GM21576 (cell line): ENCODE results near the gene NR2E1.

Experiments
- ATAC-seq: cut with Tn5 transposase; IDR thresholded peaks from one replicate; pipeline ENCODE4 v1.9.1; 2021; ENCODE audit warnings: mild to moderate bottlenecking, moderate library complexity; ENCODE audit not compliant: unreplicated experiment

Gene NR2E1

DNA sequence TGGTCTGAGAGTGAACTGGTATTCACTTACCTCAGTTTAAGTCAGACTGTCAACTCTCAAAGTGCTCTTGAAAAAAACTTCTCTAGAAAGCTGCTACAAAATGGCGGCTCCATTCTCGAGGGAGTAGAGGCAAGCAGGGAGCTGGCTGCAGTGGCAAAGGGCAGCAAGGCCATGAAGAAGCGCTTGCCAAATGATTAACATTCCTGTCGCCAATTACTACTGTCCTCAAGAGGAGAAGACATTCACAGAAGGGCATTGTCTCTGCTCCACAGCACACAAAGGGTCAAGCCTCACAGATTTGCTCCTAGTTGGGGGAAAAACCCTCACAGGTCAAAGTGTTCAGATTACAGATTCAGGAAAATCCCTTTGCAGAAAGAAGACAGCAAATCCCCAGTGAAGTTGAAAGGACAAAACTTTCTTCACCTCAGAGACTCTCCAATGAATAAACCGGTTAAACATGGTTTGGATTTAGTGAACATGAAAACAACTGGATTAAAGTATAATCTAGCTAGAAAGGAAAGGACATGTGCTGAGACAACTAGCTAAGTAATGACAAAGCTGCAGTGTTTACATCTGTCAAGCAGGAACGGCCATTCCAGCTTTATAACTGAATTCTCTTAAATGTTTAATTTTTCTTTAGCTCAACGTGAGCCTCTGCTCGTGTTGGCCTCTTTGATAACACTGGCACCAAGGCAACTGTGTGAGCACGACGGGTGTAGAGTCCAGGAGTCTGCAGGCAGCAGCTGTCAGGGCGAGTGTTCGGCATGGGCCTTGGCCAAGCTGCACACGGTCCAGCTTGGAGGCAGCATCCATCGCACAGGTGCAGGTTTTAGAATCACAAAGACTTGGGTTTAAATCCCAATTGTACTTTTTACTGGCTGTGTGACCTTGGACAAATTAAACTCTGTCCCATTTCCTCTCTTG, 37.6 kb downstream of the NR2E1 start:
- no peak for ATAC-seq

DNA sequence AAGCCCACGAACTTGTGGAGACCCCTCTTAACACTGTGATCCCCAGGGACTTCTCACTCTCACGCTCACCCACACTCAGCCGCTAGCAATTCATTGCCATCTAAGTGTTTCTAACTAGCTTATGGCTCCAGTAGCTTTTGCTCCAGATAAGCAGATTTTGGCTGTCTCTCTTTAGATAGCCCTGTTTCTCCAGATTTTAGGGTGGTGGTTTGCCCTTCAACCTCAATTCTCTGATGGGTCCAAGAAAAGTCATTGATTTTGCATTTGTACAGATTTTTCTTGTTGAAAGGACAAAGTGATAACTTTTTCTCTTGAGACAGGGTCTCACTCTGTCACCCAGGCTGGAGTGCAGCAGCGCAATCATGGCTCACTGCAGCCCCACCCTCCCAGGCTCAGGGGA, 41.2 kb downstream of the NR2E1 start:
- ATAC-seq, result no peak

DNA sequence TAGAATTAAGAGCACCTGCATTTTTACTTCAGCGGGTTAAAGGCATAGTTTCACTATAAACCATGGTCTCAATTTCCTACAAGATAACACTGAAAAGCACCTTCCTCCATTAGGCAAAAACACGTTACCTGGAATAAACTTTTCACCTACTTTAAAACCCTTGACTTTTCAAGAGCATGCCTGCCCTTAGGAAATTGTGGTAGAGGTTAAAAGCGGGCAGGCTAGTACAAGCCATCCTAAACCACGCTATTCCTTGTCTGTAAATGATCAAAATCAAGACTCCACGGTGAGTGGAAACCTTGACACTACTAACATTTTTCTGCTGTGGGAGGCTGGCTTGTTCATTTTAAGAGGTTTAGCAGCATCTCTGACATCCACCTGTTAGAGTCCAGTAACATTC, 43.9 kb downstream of the NR2E1 start:
- ATAC-seq, result no peak

DNA sequence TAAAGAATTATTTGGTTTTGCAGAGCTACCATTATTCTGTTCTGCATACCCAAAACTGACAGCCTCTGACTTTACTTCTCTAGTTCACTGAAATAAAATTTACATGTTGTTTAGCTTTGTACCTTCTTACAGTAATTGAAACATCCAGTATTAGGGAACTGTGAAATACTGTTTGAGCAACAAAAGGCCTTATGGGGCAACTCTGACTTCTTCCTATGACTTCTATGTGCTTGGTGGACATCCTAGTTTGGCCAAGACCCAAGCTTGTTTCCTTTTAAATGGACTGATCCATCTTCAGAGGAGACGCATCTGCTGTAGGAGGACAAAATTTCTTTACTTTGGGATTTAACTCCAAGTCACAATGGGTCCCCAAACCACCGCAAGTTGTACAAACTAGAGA, 44.7 kb downstream of the NR2E1 start:
- no peak for ATAC-seq

DNA sequence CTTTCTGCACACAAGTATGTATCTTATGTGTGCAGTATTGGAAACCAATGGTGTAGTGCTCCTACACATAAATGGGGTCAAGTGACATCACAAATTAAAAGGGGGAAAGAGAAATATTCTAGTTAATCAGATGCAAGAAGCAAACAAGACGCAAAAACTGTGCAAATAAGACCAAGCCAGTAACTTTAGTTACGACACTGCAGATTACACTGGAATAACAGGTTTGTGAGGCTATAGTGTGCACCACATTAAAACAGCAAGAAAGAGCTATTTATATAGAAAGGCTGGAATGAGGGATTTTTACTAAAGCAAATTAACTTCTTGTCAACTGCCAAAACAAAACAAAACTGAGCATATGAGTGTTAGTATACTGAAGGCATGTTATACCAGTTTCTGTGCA, 45.8 kb downstream of the NR2E1 start:
- no peak for ATAC-seq

DNA sequence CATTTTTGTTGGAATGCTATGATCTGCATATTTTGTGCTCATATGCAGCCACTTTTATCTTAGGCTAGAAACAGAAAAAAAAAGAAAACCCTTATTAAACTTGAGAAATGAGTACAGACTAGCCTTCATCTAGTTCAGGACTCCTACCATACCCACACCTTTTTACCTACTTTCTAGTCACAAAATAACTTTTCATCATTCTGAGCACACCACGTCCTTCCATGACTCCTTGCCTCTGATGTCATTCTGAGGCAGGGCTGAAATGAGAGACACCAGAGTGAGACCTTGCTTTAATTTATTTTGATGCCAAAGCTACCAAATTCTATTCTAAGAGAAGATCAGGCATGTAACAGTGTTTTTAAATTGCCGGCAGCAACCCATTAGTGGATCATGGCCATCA, 56.2 kb downstream of the NR2E1 start:
- ATAC-seq, result no peak

DNA sequence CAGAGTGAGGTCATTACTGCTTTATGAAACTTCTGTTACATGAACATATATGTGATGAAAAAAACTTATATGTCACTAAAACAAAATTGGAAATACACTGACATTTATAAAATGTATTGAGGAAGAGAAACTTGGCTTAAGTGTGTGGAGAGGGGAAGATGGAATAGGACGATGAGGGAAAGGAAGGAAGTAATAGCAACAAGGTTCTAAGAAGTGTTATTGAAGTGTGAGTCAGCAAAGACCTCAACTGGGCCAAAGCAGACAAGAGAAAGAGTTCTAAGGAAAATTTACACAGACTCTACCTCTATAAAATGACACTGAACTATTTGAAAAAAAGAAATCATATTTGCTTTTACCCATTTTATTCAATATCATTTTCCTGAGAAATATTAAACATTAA, 56.7 kb downstream of the NR2E1 start:
- no peak for ATAC-seq

DNA sequence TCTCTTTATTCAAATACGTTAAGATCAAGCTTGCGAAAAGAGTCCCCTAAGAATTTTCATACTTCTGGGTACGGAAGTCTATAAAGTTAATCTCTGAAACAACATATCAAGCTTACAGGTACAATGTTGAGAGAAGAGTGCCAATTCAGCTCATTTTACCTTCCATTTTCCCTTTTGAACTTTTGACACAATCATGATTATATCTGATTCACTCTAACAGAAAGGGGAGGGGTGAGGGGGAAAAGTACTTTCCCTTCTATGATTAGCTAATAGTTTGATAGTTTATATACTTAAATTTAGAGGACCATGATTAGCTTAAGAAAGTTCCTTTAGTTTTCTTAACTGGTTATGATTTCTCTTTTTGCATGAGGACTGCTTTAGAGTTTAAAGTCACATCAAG, 61.5 kb downstream of the NR2E1 start:
- ATAC-seq, result no peak

DNA sequence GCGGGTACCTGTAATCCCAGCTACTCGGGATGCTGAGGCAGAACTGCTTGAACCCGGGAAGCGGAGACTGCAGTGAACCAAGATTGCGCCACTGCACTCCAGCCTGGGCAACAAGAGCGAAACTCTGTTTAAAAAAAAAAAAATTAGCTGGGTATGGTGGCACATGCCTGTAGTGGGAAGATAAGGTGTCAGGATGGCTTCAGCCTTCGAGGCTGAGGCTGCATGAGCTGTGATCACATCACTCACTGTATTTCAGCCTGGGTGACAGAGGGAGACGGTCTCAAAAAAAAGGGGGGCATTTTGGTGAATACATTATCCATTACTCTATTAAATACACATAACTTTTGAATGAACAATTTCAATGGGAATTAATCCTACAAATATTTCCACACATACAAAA, 62.6 kb downstream of the NR2E1 start:
- ATAC-seq, result no peak

DNA sequence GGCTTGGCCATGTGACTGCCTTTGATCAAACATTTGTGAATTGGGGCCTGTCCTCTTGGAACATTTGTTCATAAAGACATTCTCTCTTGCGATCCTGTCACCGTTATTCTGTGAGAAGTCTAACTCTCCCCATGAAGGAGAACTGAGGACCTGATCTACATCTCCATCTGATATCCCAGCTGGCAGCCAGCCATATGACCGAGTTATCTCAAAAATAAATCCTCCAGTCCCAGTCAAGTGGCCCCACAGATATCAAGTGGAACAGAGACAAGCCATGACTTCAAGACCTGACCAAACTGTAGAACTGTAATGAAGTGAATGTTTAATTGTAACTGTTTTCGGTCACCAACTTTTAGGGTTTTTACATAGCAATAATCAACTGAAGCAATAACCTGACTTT, 69.3 kb downstream of the NR2E1 start:
- ATAC-seq, result no peak

DNA sequence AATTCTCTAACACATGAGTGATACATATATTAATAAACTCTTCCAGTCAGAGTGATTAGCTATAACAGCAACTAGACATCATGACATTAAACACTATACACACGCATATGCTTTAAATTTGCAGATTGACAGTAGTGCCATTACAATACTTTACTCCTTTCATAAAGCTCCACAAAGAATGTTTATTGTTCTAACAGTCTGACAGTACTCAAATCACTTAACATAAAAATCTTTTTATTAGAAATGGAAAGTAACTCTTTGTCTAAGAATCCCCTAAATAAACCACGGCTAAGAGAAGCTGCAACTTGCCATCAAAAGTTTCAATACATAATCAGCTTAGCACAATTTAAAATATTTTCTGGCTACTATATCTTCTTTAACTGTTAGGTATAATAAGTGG, 71.0 kb downstream of the NR2E1 start:
- ATAC-seq, result no peak

DNA sequence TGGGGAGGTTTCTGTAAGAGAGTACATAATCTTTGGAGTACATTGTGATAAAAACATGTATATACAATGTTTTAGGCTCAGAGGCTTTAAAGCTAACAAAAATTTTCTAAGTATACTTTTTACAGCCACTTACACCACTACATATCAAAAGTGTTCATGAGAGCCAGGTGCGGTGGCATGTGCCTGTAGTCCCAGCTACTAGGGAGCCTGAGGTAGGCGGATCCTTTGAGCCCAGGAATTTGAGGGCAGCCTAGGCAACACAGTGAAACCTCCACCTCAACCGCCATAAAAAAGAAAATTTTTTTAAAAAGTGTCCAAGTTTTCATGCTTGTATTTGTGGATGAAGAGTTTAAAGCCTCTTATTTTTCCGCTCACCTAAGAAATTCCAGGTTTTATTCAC, 72.5 kb downstream of the NR2E1 start:
- ATAC-seq, result no peak
